Breast epithelium (tissue), 4 donors: ENCODE results near the gene COL4A2. TPM values are rescaled to one million over a fixed set of nuclear protein-coding genes. Genes with fewer than 3 reads are reported as not detected.

ENCODE experiments used
- DNase-seq, 2 donors: peaks; one replicate each; pipeline ENCODE4 v3.0.0-alpha.2; 2019; ENCODE audit warnings: low spot score in 2 of 2
- H3K27ac ChIP-seq, 2 donors: fragments of 200-600 bp; sonication (generic) in 1 of 2; one replicate each; pipeline ENCODE4 v1.5.1; 2016 to 2019; ENCODE audit warnings: mild to moderate bottlenecking in 1 of 2
- H3K27me3 ChIP-seq, 2 donors: fragments of 200-600 bp; sonication (generic) in 1 of 2; one replicate each; pipeline versions ENCODE4 v1.5.1 to v1.6.0; 2017 to 2019; ENCODE audit warnings: control low read depth in 1 of 2, mild to moderate bottlenecking in 1 of 2
- H3K36me3 ChIP-seq: fragments of 200-600 bp; one replicate; pipeline ENCODE4 v1.5.1; 2019
- H3K4me1 ChIP-seq, 2 donors: fragments of 200-600 bp; sonication (generic); one replicate each; pipeline ENCODE4 v1.5.1; 2016 to 2019; ENCODE audit warnings: control low read depth in 1 of 2
- H3K4me3 ChIP-seq, 3 donors: fragments of 200-600 bp; sonication (generic); 1 replicate in 2 of 3; 2 replicates in 1 of 3; pipeline ENCODE4 v1.5.1; 2016 to 2019; ENCODE audit warnings: mild to moderate bottlenecking in 3 of 3, moderate library complexity in 2 of 3
- H3K9me3 ChIP-seq, 2 donors: fragments of 200-600 bp; sonication (generic) in 1 of 2; one replicate each; pipeline ENCODE4 v1.5.1; 2016 to 2019; ENCODE audit warnings: control low read depth in 1 of 2
- POLR2A ChIP-seq: fragments of 450-650 bp; IDR thresholded peaks from one replicate; pipeline ENCODE4 v1.6.1; 2016; ENCODE audit warnings: antibody characterized with exemption, mild to moderate bottlenecking, moderate library complexity
- POLR2AphosphoS5 ChIP-seq, 3 donors: sonication (generic); formaldehyde crosslinking; IDR thresholded peaks; one replicate each; pipeline ENCODE4 v1.6.1; 2017; ENCODE audit warnings: antibody characterized with exemption in 3 of 3
- intact Hi-C: fragments of 100-400 bp; cut with DNase I; formaldehyde crosslinking; loops from one replicate; pipeline ENCODE4 v1.15.1; 2023; ENCODE audit warnings: low total_unique reads
- total RNA-seq, 3 donors: library from RNA; depleted of rRNA; stranded (reverse); fragments of >200 nt; gene quantifications; one replicate each; pipeline ENCODE4 v1.1.0, GENCODE V29; 2016
- TF ChIP-seq, protein P1 (sequence below), 3 donors: fragments of 450-650 bp; IDR thresholded peaks; one replicate each; pipeline ENCODE4 v1.5.1; 2016 to 2017; ENCODE audit warnings: antibody characterized with exemption in 3 of 3, mild to moderate bottlenecking in 3 of 3, moderate library complexity in 3 of 3

COL4A2 gene
- total RNA-seq, 3 donors from 2014 or later, result 107 to 841 (median 307) TPM

DNA sequence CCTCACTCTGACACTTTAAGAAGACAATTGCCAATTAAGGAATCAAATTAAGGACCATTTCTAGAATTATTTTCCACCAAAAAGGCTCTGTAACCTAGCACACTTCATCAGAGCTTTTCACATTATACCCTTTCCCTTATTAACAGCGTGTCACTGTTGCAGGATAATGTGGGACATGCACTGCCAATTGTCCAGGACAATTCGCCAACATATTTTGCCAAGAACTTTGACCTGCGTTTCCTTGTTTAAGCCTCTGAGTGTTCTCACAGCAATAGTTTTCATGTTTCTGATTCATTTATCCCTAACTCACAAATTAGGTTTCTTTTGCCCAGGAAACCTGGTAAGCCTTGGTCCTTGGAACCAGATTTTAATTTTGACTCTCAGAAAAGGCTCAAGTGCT lies 13.4 kb upstream of the COL4A2 start:
- Histone ChIP-seq H3K4me3 (no peak overlapping the region), H3K36me3 (no peaks in the 10 kb centered on the region), H3K4me1 (no peaks in the 10 kb centered on the region), H3K27me3 (no peaks in the 10 kb centered on the region), H3K9me3 (no peaks in the 10 kb centered on the region), H3K27ac (peak overlapping the region in 1 of 2 donors; percentile 32)
- intact Hi-C loops, result no loop called here
- no peak for DNase-seq
- TF ChIP-seq POLR2AphosphoS5 (IDR thresholded peaks at IDR 0.05) (no peak), POLR2A (no peak)
- TF ChIP-seq, protein P1, sequence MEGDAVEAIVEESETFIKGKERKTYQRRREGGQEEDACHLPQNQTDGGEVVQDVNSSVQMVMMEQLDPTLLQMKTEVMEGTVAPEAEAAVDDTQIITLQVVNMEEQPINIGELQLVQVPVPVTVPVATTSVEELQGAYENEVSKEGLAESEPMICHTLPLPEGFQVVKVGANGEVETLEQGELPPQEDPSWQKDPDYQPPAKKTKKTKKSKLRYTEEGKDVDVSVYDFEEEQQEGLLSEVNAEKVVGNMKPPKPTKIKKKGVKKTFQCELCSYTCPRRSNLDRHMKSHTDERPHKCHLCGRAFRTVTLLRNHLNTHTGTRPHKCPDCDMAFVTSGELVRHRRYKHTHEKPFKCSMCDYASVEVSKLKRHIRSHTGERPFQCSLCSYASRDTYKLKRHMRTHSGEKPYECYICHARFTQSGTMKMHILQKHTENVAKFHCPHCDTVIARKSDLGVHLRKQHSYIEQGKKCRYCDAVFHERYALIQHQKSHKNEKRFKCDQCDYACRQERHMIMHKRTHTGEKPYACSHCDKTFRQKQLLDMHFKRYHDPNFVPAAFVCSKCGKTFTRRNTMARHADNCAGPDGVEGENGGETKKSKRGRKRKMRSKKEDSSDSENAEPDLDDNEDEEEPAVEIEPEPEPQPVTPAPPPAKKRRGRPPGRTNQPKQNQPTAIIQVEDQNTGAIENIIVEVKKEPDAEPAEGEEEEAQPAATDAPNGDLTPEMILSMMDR (IDR thresholded peaks at IDR 0.05), result no peak

DNA sequence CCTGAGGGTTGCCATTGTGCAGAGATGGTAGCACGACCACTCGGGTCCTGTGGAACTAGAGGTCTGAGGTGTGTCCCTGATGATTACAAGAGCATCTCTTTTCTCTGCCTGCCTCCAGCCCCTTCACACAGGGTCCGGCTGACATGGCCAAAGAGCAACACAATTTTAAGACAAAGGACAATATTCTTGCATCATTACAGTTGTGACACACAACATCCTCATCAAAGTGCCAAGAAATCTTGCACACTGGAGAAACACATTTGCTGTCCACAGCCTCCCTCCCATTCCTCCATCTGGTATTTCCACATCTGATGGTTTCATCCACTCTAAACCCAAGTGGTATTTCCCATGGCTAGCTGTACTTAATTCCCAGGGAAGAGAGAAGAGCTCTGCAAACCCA lies 12.9 kb upstream of the COL4A2 start:
- Histone ChIP-seq H3K36me3 (no peaks in the 10 kb centered on the region), H3K27ac (peak overlapping the region in 1 of 2 donors; percentile 32), H3K9me3 (no peaks in the 10 kb centered on the region), H3K4me3 (no peak overlapping the region), H3K4me1 (no peaks in the 10 kb centered on the region), H3K27me3 (no peaks in the 10 kb centered on the region)
- no peak for DNase-seq
- TF ChIP-seq, protein P1 (IDR thresholded peaks at IDR 0.05), result no peak
- TF ChIP-seq POLR2AphosphoS5 (IDR thresholded peaks at IDR 0.05) (peak in 1 of 3 donors; percentile 84), POLR2A (no peak)
- intact Hi-C loops, result no loop called here

DNA sequence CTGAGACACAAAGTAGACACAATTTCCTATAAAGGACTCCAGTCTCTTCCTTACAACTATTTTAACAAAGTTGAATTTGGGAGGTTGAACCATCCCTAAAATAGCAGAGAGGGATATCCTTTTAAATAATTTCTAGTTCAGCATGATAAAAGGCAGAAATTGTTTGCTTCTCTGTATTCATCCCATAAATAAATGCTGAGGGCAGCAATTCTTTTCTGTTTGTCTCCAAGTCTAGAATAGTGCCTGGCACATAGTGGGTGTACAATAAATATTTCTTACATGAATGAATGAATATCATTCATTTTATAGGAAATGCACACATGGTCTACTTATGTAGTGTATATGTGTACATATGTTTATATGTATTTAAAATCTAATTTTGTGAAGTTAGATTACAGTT lies 12.5 kb upstream of the COL4A2 start:
- no peak overlapping the region for H3K4me3 ChIP-seq
- no peaks in the 10 kb centered on the region for H3K36me3 ChIP-seq
- H3K27me3 ChIP-seq, result no peaks in the 10 kb centered on the region
- no peaks in the 10 kb centered on the region for H3K4me1 ChIP-seq
- H3K9me3 ChIP-seq, result no peaks in the 10 kb centered on the region
- no peak overlapping the region for H3K27ac ChIP-seq
- no peak for DNase-seq
- TF ChIP-seq, protein P1 (IDR thresholded peaks at IDR 0.05), result no peak
- TF ChIP-seq POLR2AphosphoS5 (IDR thresholded peaks at IDR 0.05), result no peak
- TF ChIP-seq POLR2A, result no peak
- intact Hi-C loops, result no loop called here

DNA sequence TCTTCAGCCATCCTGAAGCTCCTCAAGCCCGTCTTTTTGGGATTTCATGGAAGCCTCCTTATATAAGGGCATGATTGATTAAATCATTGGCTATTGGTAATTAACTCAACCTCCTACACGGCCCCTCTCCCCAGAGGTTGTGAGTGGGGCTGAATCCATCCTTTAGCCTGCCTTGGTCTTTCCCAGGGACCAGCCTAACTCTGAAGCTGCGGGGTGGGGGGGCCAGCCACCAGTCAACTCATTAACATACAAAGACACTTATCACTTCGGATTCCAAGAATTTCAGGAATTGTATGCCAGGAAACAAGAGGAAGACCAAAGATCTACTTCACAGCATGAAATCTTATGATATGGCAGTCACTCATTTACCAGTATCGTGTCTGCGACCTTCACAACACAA lies 10.1 kb upstream of the COL4A2 start:
- Histone ChIP-seq H3K27me3 (no peaks in the 10 kb centered on the region), H3K4me1 (peaks cover 0 to 8% of the 10 kb centered on the region in 2 donors), H3K9me3 (no peaks in the 10 kb centered on the region), H3K36me3 (no peaks in the 10 kb centered on the region), H3K4me3 (no peak overlapping the region), H3K27ac (no peak overlapping the region)
- intact Hi-C loops, result no loop called here
- no peak for DNase-seq
- TF ChIP-seq POLR2A, result no peak
- no peak for TF ChIP-seq POLR2AphosphoS5 (IDR thresholded peaks at IDR 0.05)
- TF ChIP-seq, protein P1 (IDR thresholded peaks at IDR 0.05), result no peak

DNA sequence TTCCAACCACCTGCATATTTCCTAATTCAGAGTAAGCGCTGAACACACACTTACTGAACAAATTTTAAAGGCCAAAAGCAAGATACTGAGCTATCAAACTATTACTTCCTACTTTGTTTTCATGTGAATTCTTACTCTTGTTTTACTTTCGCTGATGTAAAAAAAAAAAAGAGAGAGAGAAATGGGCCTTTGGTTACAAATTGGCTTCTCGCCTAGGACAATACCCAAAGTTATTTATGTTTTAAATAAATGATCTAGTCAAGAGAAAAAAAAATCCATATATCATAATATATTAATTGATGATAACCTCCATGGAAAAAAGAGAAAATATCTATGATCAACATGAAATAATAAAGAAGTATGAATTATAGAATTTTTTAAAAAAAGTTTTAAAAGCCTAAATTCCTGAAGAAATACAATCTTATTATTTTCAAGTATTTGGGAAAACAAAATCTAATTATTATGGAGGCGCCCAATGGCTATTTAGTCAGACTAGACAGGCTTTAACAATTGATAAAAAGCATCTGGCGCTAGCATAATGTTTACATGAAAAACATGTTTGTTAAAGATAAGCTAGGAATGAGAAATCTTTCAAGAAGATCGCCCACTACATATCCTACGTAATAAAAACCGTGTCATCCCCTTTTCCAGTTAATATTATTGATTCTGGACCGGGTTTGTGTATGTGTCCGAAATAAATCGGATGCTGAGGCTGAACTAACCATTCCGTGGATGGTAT lies 9.1 kb upstream of the COL4A2 start:
- Histone ChIP-seq H3K4me3 (peak overlapping the region in 1 of 3 donors; percentile 4), H3K4me1 (peaks cover 0 to 8% of the 10 kb centered on the region in 2 donors)
- intact Hi-C loops, result no loop called here

More for the DNA sequence above, 9.1 kb upstream of the COL4A2 start:
- DNase-seq, result no peak
- TF ChIP-seq POLR2AphosphoS5 (IDR thresholded peaks at IDR 0.05) (no peak), POLR2A (no peak)
- TF ChIP-seq, protein P1 (IDR thresholded peaks at IDR 0.05), result no peak
- no peaks in the 10 kb centered on the region for H3K9me3 ChIP-seq
- no peaks in the 10 kb centered on the region for H3K27me3 ChIP-seq
- H3K36me3 ChIP-seq, result no peaks in the 10 kb centered on the region
- H3K27ac ChIP-seq, result peak overlapping the region; percentile 14 to 28
